Fibroblast of skin of left quadriceps (primary cell): ENCODE data around the gene GSTA5.
"Not testable (repeated sequence)": the region's sequence is repeated elsewhere in the genome, so short reads cannot be mapped to it uniquely, and the experiment has no call there.

ENCODE experiments used
- DNase-seq, 2 experiments: peaks; one replicate each; pipeline ENCODE4 v3.0.0-alpha.2; 2013; ENCODE audit warnings: low read depth in 2 of 2

Gene GSTA5

DNA sequence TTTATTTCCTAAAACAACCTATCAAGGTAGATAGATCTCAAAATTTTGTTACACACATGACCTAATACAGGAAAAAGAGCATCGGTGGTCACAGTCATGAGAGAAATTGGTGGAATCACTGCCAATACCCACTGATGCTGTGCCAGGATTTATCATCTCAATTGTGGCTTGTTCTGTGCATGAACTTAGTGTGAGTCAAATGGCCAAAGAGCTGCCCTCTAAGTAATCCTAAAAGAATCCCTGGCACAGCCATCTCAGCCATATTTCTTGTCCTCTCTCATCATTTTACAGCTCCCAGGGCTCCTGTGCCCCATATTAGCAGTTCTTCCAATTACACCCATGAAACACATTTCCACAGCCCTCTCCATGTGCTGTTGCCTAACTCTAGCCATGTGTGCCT is 6.1 kb downstream of the GSTA5 start:
- no peak for DNase-seq

DNA sequence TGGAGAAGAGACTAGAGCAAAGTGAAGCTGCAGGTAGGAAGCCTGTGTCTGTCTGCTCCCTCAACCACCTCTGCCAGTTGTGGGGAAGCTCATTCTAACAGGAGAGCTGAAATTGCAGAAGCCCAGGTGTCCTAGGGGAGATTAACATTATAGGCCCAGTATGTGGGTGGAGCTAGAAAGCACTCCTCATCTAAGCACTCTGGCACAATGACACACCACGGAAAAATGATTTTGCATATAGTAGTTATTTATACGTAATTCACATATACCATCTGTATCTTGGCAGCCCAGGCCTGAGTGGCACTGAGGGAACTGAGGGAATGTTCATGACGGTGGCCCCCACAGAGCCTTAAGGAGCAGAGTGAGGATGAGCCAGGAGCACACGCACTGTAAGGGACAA is 9.7 kb downstream of the GSTA5 start:
- DNase-seq: not testable (repeated sequence)

DNA sequence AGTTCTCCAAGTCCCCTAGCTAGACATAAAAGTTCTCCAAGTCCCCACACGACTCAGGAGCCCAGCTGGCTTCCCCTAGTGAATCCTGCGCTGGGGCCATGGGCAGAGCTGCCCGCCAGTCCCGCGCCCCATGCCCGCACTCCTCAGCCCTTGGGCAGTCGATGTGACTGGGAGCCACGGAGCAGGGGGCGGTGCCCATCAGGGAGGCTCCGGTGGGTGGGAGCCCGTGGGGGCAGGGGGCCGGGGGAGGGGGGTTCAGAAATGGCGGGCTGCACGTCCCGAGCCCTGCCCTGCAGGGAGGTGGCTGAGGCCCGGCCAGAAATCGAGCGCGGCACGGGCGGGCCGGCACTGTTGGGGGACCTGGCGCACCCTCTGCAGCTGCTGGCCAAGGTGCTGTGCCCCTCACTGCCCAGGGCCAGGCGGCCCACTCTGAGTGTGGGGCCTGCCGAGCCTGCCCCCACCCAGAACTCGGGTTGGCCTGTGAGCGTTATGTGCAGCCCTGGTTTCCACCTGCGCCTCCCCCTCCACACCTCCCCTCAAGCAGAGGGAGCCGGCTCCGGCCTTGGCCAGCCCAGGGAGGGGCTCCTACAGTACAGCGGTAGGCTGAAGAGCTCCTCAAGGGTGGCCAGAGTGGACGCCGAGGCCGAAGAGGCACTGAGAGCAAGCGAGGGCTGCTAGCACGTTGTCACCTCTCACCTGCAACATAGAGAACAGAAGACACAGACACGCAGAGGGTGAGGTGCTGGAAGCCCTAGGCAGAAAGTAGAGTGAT is 11.4 kb downstream of the GSTA5 start:
- DNase-seq: no peak

DNA sequence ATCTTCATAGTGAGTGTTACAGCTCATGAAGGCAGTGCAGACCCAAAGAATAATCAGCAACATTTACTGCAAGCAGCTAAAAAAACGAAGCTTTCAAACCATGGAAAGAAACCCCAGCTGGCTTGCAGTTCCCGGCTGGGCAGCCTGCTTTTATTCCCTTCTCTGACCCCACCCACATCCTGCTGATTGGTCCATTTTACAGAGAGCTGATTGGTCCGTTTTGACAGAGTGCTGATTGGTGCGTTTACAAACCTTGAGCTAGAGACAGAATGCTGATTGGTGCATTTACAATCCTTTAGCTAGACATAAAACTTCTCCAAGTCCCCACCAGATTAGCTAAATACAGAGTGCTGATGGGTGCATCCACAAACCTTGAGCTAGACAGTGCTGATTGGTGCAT is 12.0 kb downstream of the GSTA5 start:
- DNase-seq: not testable (repeated sequence)

DNA sequence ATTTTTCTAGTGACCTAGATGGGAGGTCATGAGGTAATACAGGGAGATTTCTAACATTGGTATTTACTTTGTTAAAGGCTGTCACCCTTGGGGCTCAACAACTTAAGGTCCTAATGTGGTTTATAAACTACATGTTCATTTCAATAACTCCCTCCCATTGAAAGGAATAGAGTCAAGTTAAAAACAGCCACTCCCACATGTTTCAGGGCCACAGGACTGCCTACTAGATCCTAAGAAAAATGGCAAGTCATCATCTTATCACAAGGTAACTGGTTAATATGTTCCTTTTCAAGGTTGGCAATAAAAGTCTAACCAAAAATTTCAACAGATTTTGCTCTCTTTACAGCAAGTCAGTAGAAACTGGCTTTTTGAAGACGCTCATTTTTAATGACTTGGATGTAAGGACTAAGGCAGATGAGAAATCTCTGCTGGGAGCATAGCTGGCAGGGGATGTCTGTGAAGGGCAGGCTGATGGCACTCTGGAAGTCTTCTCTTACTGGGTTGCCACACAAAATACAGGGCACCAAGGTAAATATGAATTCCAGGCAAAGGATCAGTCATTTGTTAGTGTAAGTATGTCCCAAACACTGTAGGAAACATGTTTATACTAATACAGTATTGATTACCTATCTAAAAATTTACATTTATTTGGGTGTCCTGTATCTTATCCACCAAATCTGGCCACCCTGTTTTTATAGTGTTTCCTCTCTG is 13.4 kb downstream of the GSTA5 start:
- not testable (repeated sequence) for DNase-seq

DNA sequence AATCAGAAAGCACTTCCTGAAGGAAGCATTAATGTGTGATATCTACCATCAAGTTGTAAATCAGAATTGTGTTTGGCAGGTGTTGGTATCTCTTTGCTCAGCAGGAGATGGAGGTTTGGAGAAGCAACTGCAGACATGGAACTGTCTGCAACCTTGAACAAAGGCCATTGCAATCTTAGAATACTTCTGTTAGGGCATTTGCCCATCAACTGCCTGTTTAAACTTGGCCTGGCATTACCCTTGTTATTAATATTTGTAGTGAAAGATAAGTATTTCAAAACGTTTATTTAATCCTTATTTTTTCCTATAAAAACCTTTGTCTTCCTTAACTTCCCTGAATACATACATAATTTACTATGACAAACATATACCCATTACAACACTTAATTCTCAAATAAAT is 14.1 kb downstream of the GSTA5 start:
- DNase-seq: no peak

DNA sequence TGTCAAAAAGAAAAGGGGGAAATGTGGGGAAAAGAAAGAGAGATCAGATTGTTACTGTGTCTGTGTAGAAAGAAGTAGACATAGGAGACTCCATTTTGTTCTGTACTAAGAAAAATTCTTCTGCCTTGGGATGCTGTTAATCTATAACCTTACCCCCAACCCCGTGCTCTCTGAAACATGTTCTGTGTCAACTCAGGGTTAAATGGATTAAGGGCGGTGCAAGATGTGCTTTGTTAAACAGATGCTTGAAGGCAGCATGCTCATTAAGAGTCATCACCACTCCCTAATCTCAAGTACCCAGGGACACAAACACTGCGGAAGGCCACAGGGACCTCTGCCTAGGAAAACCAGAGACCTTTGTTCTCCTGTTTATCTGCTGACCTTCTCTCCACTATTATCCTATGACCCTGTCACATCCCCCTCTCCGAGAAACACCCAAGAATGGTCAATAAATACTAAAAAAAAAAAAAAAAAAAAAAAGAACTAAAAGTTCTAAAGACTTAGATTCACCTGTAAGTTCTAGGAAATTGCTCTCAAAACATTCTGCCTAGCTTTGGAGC is 14.6 kb downstream of the GSTA5 start:
- DNase-seq: not testable (repeated sequence)

DNA sequence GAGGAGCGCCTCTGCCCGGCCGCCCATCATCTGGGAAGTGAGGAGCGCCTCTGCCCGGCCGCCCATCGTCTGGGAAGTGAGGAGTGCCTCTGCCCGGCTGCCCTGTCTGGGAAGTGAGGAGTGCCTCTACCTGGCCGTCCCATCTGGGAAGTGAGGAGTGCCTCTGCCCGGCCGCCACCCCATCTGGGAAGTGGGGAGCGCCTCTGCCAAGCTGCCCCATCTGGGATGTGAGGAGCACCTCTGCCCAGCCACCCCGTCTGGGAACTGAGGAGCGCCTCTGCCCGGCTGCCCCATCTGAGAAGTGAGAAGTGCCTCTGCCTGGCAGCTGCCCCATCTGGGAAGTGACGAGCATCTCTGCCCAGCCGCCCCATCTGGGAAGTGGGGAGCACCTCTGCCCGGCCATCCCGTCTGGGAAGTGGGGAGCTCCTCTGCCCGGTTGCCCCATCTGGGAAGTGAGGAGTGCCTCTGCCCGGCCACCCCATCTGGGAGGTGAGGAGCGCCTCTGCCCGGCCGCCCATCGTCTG is 15.3 kb downstream of the GSTA5 start:
- DNase-seq: not testable (repeated sequence)

DNA sequence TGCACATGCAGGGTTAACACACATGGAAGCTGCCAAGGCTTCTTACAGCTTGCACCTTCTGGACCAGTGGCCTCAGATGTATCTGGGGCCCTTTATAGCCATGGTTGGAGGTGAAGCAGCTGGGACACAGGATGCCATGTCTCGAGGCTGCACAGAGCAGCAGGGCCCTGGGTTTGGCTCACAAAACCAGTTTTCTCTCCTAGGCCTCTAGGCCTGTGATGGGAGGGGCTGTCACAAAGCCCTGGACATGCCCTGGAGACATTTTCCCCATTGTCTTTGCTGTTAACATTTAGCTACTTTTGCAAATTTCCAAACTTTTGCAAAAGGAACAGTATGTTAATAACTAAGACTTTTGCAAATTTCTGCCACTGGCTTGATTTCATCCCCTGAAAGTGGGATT is 18.8 kb downstream of the GSTA5 start:
- no peak for DNase-seq

DNA sequence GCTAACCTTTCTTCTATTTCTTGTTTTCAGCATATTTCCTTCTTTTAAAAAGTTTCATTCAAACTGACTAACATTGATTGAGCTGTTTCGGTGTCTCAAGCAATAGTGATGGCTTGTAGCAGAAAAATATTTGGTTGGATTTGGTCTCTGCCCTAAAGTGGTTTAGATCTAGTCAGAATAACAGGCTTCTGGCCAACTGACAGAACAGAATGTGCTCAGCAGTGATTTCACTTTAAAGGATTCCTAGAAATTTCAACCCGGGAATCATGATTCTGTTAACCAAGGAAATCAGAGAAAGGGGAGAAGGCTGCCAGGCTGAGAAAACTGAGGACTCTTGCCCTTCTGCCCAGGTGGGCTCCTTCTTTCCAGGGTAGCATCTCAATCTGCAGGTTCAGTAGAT is 20.4 kb downstream of the GSTA5 start:
- DNase-seq: peak; percentile 6 to 7

DNA sequence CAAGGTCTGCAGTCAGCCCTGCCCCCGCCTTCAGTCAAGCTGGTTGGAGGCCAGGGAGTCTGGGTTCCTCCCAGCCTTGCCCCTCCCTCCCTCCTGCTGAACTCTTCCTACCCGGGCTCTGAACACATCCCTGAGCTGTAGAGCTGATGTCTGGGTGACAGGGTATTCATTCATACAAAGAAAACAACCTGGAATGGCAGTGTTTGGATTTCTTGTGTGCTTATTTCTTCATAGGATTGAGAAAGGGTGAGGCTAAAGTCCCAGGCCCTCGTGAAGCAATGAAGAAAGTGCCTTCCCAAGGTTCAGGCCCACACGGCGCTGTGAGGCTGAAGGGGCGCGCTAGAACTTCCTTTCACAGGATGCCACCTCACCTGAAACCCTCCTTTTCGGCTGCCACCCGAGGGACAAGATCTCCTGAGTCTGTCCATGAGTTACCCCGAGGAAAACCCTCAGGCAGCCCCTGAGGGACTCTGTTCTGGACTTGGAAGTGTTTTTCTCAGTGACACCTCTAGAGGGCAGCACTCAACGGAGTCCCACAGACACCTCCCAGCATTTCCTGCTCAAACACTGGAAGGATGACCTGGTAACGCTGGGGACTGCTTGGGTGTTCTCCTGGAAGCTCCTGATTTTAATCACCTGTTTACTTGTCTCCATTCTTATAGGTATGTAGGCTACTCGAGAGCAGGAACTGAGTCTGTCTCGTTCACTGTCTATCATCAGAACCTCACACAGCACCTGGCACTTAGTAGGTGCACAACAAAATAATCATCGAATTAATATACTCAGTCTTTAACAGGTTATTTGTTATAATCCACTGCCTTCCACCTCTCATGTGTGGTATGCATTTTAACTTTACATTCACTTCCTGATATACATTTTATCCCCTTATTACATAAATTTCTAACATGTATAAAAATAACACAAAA is 25.2 kb downstream of the GSTA5 start:
- DNase-seq: peak; percentile 27 to 28

DNA sequence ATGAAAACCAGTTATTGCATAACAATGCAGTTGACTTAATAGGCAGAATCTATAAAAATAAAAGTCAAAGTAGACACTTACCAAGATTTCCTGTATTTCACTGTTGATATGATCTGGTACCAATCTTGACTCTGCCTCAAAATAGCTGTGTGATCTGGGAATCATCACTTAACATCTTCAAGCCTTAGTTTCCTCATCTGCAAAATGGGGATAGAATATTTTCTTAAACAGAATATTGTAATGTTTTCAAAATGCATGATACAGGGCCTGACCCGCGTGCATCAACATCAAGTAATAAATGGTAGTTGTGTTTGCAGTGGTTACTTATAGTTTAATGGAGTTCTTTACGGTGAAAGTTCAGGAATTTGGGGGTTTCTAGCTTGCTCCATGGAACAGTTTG is 26.1 kb downstream of the GSTA5 start:
- DNase-seq: not testable (repeated sequence)

DNA sequence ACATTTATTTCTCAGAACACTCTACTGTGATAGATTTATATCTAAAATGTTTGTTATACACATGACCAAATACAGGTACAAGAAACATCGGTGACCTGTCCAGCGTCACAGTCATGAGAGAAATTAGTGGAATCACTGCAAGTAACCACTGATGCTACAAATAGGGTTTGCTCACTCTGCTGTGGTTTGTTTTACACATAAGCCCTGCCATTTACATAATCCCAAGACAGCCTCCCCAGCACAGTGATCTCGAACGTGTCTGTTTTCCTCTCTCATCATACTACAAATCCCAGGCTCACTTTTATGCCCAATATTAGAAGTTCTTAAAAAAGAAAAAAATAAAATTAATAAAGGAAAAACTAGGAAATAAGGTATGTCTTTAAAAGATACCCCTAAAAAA is 30.8 kb downstream of the GSTA5 start:
- DNase-seq: not testable (repeated sequence)

DNA sequence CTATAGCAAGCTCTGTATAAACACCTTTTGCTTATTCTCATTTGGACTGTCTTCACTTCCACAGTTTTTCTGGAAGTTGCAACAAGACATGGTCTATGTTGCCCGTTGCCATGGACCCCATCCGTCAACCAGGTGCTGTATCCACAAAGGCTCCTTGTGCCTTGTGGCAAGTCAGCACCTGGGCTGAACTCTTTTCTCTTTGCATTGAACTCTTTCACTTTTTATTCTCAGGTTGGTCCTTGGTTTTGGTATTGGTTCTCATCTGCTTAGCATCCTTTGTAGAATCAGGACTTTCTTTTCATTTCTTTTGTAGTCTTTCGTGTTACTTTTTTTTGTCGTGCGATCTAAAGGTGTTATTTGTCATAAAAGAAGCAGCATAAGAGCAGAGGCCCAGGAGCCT is 32.0 kb downstream of the GSTA5 start:
- no peak for DNase-seq

DNA sequence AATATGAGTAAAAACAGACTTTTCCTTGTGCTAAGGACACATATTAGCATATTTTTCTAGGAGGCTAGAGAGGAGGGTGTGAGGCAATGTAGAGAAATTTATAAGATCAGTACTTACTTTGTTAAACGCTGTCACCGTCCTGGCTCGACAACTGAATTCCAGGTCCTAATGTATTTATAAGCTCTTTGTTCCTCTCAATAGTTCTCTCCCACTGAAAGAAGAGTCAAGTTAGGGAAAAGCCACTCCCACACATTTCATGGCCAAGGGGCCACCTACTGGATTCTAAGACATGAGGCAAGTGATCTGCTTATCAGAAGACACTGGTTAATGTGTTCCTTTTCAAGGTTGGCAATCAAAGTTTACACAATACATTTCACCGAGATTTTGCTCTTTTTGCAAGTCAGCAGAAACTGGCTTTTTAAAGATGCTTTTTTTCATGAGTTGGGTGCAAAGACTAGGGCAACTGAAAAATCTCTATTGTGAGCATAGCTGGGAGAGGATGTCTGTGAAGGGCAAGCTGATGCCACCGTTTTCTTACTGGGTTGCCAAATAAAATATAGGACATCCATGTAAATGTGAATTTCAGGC is 36.9 kb downstream of the GSTA5 start, which contains the start of gene GSTA1:
Gene GSTA1 (minus strand): TSS at position 149 of the 588 bp plus-strand sequence. CDS start 4,549 bp downstream, outside the sequence.
- DNase-seq: not testable (repeated sequence)

DNA sequence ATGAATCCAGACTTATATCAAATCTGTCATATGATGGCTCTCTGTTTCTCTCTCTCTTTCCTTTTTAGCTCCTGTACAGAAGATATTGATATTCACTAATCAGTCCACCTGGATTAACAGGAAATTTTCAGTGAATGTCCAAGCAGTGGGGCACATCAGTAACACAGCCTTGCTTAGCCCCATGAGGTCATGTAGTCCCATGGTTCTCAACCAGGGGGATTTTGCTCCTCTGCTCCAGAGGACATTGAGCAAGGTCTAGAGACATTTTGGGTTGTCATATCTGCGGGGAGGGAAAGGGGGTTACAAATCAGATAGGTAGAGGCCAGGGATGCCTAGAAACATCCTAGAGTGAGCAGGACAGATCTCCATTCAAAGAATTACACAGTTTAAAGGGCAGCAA is 37.8 kb downstream of the GSTA5 start:
- DNase-seq: no peak

DNA sequence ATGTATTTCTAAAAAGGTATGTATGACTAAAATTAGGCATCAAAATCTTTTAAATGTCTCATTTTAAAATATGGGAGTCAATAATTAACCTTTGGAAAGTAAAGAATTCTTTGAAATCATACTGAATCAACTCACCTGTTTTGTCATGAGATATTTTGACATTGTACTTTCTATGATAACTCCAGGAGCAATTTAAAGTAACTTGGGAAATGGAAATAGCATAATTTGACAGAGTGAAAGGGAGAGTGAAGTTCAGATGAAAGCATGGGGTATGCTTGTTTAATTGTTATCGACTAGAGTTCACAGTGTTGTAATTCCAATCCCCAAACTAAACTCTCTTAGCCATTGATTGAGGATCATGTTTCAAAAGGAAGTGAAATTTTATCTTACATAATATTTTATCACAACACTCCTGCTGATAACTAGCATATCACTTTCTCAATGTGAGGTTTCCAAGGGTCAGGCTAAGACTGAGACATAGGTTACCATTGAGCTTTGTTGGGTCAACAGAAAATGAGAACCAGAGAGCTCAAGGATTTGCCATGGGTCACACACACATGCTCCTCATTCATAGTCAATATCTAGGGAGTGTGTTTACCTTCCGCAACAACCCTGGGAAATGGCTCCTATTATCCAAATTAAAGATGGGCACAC is 39.3 kb downstream of the GSTA5 start:
- no peak for DNase-seq

DNA sequence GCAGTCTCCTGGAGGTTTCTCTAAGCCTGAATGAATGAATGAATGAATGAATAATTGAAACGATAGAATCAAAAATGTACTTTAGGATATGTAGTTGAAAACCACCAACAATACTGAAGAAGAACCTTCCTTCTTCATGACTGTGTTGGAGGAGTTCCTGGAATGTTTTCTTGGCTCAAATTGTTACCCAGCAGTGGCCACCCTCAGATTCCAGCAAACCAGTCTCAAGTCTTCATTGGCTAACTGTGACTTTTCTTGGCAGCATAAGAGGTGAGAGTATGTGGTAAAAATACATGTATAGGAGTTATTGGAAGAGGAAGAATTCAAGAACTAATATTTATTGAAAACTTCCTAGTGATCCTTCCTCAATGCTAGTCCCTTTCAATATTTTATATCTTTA is 41.3 kb downstream of the GSTA5 start:
- DNase-seq: peak; percentile 6 to 13

DNA sequence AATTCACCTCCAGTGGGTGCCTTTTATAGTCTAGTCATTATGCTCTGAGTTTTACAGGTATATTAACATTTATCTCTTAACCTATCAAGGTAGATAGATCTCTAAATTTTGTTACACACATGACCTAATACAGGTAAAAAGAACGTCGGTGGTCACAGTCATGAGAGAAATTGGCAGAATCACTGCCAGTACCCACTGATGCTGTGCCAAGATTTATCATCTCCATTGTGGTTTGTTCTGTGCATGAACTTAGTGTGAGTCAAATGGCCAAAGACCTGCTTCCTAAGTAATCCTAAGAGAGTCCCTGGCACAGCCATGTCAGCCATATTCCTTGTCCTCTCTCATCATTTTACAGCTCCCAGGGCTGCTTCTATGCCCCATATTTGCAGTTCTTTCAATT is 46.2 kb downstream of the GSTA5 start:
- DNase-seq: not testable (repeated sequence)

DNA sequence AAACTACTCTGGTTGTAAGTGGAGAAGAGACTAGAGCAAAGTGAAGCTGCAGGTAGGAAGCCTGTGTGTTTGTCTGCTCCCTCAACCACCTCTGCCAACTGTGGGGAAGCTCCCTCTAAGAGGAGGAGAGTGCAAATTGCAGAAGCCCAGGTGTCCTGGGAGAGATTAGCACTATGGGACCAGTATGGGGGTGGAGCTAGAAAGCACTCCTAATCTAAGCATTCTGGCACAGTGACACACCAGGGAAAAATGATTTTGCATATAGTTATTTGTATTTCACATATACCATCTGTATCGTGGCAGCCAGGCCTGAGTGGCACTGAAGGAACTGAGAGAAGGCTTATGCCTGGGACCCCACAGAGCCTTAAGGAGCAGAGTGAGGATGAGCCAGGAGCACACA is 49.8 kb downstream of the GSTA5 start:
- no peak for DNase-seq

DNA sequence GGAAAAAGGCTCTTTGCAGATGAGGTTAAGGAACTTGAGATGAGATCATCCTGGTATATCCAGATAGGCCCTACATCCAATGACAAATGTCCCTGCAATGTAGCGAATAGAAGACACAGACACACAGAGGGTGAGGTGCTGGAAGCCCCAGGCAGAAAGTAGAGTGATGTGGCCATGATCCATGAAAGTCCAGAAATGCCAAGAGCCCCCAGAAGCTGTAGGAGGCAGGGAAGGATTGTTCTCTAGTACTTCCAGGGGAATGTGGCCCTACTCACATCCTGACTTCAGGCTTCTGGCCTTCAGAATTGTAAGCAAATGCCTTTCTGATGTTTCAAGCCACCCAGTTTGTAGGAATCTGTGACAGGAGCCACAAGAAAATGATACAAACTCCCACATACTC is 51.0 kb downstream of the GSTA5 start:
- peak; percentile 2 to 3 for DNase-seq
